GM18867 (cell line): ENCODE measurements around the gene ZNF556.
"Not testable (repeated sequence)": the region's sequence is repeated elsewhere in the genome, so short reads cannot be mapped to it uniquely, and the experiment has no call there.

Source experiments
- ATAC-seq: cut with Tn5 transposase; IDR thresholded peaks from one replicate; pipeline ENCODE4 v1.9.1; 2021; ENCODE audit warnings: mild to moderate bottlenecking, moderate library complexity; ENCODE audit not compliant: unreplicated experiment

ZNF556 gene

GRCh38 chr19:2903326-2903725 lies 36.2 kb downstream of the ZNF556 start:
- ATAC-seq = not testable (repeated sequence)

GRCh38 chr19:2905918-2906519 lies 38.9 kb downstream of the ZNF556 start:
- ATAC-seq = no peak

GRCh38 chr19:2906631-2907195 lies 39.6 kb downstream of the ZNF556 start:
- no peak for ATAC-seq

GRCh38 chr19:2912306-2912705 lies 45.2 kb downstream of the ZNF556 start:
- no peak for ATAC-seq

GRCh38 chr19:2917275-2918184 lies 50.4 kb downstream of the ZNF556 start:
- no peak for ATAC-seq

- no peak for ATAC-seq
These were observed 55.9 kb downstream of the ZNF556 start for GRCh38 chr19:2922987-2923386.

- ATAC-seq = no peak
These were observed 56.4 kb downstream of the ZNF556 start for GRCh38 chr19:2923510-2923909.

- ATAC-seq = no peak
These were observed 59.4 kb downstream of the ZNF556 start for GRCh38 chr19:2926341-2927031.

GRCh38 chr19:2927032-2927430 lies 59.9 kb downstream of the ZNF556 start:
- ATAC-seq = no peak
